ENCODE results near the gene SYTL2. TPM values are rescaled to one million over a fixed set of nuclear protein-coding genes. Genes with fewer than 3 reads are reported as not detected.

Gene SYTL2
- total RNA-seq, 1 experiment from 2014 or later, result 5.2 TPM

DNA sequence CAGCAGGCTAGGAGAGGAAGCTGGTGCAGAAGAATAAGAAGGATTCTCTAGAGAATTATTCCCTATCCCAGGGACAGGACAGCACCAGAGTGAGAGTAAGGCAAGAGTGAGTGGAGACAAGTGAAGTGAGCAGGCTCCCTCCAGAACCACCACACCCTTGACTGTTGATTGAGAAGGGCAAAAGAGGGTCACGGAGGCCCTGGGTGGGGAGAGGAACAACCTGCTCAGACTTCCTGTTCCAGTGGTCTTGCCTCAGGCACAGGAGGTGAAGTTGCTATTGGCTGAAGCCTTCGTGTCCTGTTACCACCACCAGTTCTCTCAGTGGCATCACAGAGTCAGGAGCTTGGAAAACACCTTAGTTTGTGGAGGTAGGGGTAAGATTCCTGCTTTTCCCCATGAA lies 73.2 kb downstream of the SYTL2 start:
- no peak overlapping the region for H3K4ac ChIP-seq (ENCODE audit: low read depth, low read length)
- no peak overlapping the region for H3K4me2 ChIP-seq (ENCODE audit: insufficient read depth, insufficient read length, low read length)
- H3K27me3 ChIP-seq (ENCODE audit: insufficient read depth, low read length), result no peaks in the 10 kb centered on the region
- H3K23me2 ChIP-seq (ENCODE audit: insufficient read length, low read depth, low read length, poor library complexity, severe bottlenecking), result no peaks in the 10 kb centered on the region
- no peak overlapping the region for H3K18ac ChIP-seq (ENCODE audit: insufficient read length, low read depth, low read length)
- TF ChIP-seq, protein P1, sequence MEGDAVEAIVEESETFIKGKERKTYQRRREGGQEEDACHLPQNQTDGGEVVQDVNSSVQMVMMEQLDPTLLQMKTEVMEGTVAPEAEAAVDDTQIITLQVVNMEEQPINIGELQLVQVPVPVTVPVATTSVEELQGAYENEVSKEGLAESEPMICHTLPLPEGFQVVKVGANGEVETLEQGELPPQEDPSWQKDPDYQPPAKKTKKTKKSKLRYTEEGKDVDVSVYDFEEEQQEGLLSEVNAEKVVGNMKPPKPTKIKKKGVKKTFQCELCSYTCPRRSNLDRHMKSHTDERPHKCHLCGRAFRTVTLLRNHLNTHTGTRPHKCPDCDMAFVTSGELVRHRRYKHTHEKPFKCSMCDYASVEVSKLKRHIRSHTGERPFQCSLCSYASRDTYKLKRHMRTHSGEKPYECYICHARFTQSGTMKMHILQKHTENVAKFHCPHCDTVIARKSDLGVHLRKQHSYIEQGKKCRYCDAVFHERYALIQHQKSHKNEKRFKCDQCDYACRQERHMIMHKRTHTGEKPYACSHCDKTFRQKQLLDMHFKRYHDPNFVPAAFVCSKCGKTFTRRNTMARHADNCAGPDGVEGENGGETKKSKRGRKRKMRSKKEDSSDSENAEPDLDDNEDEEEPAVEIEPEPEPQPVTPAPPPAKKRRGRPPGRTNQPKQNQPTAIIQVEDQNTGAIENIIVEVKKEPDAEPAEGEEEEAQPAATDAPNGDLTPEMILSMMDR (conservative IDR thresholded peaks at IDR 0.05), result no peak
- WGBS (ENCODE audit: extremely low coverage, insufficient read length, low lambda C conversion rate), result no CpG with 5 or more reads among the region's 2 CpGs
- no peaks in the 10 kb centered on the region for H3K9me3 ChIP-seq (ENCODE audit: control insufficient read depth, low read depth, low read length)
- peaks cover 11 to 20% of the 10 kb centered on the region in 2 experiments for H3K4me1 Mint-ChIP-seq
- no peak overlapping the region for H3T11ph ChIP-seq (ENCODE audit: low read length)
- no peak overlapping the region for H4K8ac ChIP-seq (replicated peaks; ENCODE audit: insufficient read length, low read depth, low read length)
- no peak overlapping the region for H2AFZ ChIP-seq (ENCODE audit: low read length)
- no peaks in the 10 kb centered on the region for H4K20me1 ChIP-seq (ENCODE audit: control insufficient read depth, insufficient read depth, insufficient read length)
- H3K27ac ChIP-seq (ENCODE audit: insufficient read length, low read depth, low read length), result no peak overlapping the region
- H3K4me3 Mint-ChIP-seq, result no peak overlapping the region
- H2AK5ac ChIP-seq (ENCODE audit: insufficient read length, low read length), result no peak overlapping the region
- H3K27me3 Mint-ChIP-seq (ENCODE audit: low read depth), result no peaks in the 10 kb centered on the region; the same call in none of the 2 replicates
- H3K23ac ChIP-seq (ENCODE audit: insufficient read length, low read depth, low read length), result no peak overlapping the region
- H3K4me1 ChIP-seq (ENCODE audit: insufficient read depth, low read length), result no peaks in the 10 kb centered on the region
- no peak overlapping the region for H3K14ac ChIP-seq (ENCODE audit: insufficient read depth, low read length)
- no peaks in the 10 kb centered on the region for H3K9me3 Mint-ChIP-seq
- no peak overlapping the region for H2BK15ac ChIP-seq (ENCODE audit: low read depth, low read length)
- no peak overlapping the region for H2BK5ac ChIP-seq (ENCODE audit: insufficient read length, low read length)
- no peak overlapping the region for H3K9ac ChIP-seq (ENCODE audit: extremely low read depth, insufficient read length, low read length)
- no peak overlapping the region for H4K5ac ChIP-seq (ENCODE audit: insufficient read length, low read depth, low read length)
- H3K56ac ChIP-seq (ENCODE audit: insufficient read length, low read depth, low read length), result no peak overlapping the region
- H4K91ac ChIP-seq (ENCODE audit: insufficient read length, low read depth, low read length), result no peak overlapping the region
- H2BK12ac ChIP-seq (ENCODE audit: insufficient read length, low read depth, low read length), result no peak overlapping the region
- no peak for DNase-seq
- H3K36me3 Mint-ChIP-seq (ENCODE audit: insufficient read depth in 1 of 3, low read depth in 3 of 3), result no peaks in the 10 kb centered on the region
- H3K79me1 ChIP-seq (ENCODE audit: insufficient read depth, low read depth, low read length, poor library complexity, severe bottlenecking), result no peaks in the 10 kb centered on the region
- H2BK20ac ChIP-seq (ENCODE audit: low read depth, low read length, poor library complexity, severe bottlenecking), result no peak overlapping the region
- no peak overlapping the region for H2BK120ac ChIP-seq (ENCODE audit: low read depth, low read length, poor library complexity, severe bottlenecking)
- no peaks in the 10 kb centered on the region for H3K79me2 ChIP-seq (ENCODE audit: insufficient read depth, low read length)
- H3K27ac Mint-ChIP-seq, result no peak overlapping the region
